Measurements from ENCODE around the gene TBP.
A peak's percentile ranks its signal among the peaks of the same experiment; 100 is the strongest.

TBP gene

DNA sequence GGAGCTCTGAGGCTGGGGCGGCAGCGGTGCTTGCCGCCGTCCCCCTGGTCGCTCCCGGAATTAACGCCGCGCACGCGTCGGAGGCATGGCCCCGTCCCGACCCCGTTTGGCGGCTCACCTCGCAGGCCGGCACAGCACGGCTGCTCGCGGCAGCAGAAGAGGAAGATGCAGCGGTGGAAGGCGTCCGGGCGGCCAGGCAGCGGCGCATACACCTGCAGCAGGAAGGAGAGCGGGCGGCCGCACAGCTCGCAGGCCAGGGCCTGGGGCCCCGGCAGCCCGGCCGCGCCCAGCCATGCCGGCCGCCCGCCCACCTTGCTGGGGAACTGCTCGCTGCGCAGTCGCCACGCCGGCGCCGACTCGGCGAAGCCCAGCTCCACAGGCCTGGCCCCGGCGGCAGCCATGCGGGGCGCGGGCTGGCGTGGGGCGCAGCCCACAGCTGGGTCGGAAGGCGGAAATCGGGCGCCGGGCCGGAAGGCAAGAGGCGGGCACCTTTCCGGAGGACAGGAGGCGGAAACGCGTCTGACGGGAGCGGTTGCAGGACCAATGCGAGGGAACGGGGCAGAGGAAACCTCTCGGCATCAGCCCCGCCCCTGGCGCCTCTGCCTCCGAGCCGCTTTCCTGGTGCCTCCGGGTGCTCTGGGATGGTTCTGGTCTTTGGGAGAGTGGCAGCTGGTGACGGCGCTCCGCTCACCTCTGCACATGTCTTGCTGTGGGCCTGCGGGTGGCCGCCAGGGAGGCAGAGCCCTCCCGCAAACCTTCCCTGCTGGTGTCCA is 30.2 kb downstream of the TBP start, which contains the start of gene PDCD2:
TSS of gene PDCD2 (minus strand) at position 457 of the 773 bp plus-strand sequence. CDS start at position 401, 56 bp downstream.
- H3K4me1 Mint-ChIP-seq = peaks cover 18% of the 10 kb centered on the region
- H3K4me3 Mint-ChIP-seq = peak within 1 kb of the TSS; percentile 99 to 100 (median 99)
- no peak for TF ChIP-seq CTCF (IDR thresholded peaks at IDR 0.05; ENCODE audit: unreplicated experiment in 3 of 3)
- peaks cover 30% of the 10 kb centered on the region for H3K36me3 Mint-ChIP-seq (ENCODE audit: low read depth)
- H3K9me3 Mint-ChIP-seq = peaks cover under 1% of the 10 kb centered on the region
- H3K27me3 Mint-ChIP-seq (ENCODE audit: low read depth) = no peaks in the 10 kb centered on the region
- peak within 1 kb of the TSS; percentile 90 to 98 (median 98) for H3K27ac Mint-ChIP-seq

- peak overlapping the region; percentile 90 to 98 (median 98) for H3K27ac Mint-ChIP-seq
- peaks cover 18% of the 10 kb centered on the region for H3K4me1 Mint-ChIP-seq
- H3K36me3 Mint-ChIP-seq (ENCODE audit: low read depth) = peaks cover 28% of the 10 kb centered on the region
- no peak for TF ChIP-seq CTCF (IDR thresholded peaks at IDR 0.05; ENCODE audit: unreplicated experiment in 3 of 3)
- no peaks in the 10 kb centered on the region for H3K27me3 Mint-ChIP-seq (ENCODE audit: low read depth)
- H3K4me3 Mint-ChIP-seq = peak overlapping the region; percentile 99 to 100 (median 99)
- H3K9me3 Mint-ChIP-seq = peaks cover 6% of the 10 kb centered on the region
Measured at GRCh38 chr6:170584954-170585498, 30.9 kb downstream of the TBP start.

- H3K9me3 Mint-ChIP-seq = peaks cover 46% of the 10 kb centered on the region
- H3K36me3 Mint-ChIP-seq (ENCODE audit: low read depth) = no peaks in the 10 kb centered on the region
- no peaks in the 10 kb centered on the region for H3K4me1 Mint-ChIP-seq
- H3K4me3 Mint-ChIP-seq = no peak overlapping the region
- H3K27ac Mint-ChIP-seq = no peak overlapping the region
- no peaks in the 10 kb centered on the region for H3K27me3 Mint-ChIP-seq (ENCODE audit: low read depth)
- no peak for TF ChIP-seq CTCF (IDR thresholded peaks at IDR 0.05; ENCODE audit: unreplicated experiment in 3 of 3)
Measured at GRCh38 chr6:170590725-170591124, 36.6 kb downstream of the TBP start.

DNA sequence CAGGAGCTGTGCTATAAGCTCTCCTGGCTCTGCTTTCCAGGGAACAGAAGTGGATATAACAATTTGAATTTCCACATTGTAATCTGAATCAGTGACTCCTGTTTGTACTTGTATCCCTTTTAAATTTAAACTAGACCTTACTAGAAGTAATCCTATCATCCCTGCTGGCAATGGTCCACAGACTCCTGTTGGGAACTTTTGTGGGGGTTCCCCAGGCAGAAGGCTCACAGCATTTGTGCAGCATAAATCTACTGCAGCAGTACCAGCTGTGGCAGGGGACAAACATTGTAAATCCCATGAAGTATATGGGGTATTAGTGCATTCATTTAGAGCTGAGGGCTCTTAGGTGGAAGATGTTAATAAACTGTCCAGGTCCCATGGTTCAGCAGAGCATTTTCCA is 42.3 kb downstream of the TBP start:
- Mint-ChIP-seq H3K27me3 (ENCODE audit: low read depth) (peaks cover 12% of the 10 kb centered on the region), H3K4me1 (peaks cover 16% of the 10 kb centered on the region), H3K27ac (peak overlapping the region in 1 of 3 experiments; percentile 33), H3K4me3 (peak overlapping the region in 1 of 3 experiments; percentile 2), H3K9me3 (peaks cover 28% of the 10 kb centered on the region), H3K36me3 (ENCODE audit: low read depth) (no peaks in the 10 kb centered on the region)
- no peak for TF ChIP-seq CTCF (IDR thresholded peaks at IDR 0.05; ENCODE audit: unreplicated experiment in 3 of 3)

GRCh38 chr6:170597278-170597677 is 43.1 kb downstream of the TBP start:
- H3K4me1 Mint-ChIP-seq = peaks cover 16% of the 10 kb centered on the region
- H3K4me3 Mint-ChIP-seq = no peak overlapping the region
- H3K9me3 Mint-ChIP-seq = peaks cover 19% of the 10 kb centered on the region
- peaks cover 12% of the 10 kb centered on the region for H3K27me3 Mint-ChIP-seq (ENCODE audit: low read depth)
- H3K27ac Mint-ChIP-seq = no peak overlapping the region
- TF ChIP-seq CTCF (IDR thresholded peaks at IDR 0.05; ENCODE audit: unreplicated experiment in 3 of 3) = no peak
- H3K36me3 Mint-ChIP-seq (ENCODE audit: low read depth) = no peaks in the 10 kb centered on the region

All from nephron (organoid).